GM23338 (cell line): ENCODE results near the gene CFAP410. TPM values are rescaled to one million over a fixed set of nuclear protein-coding genes. Genes with fewer than 3 reads are reported as not detected.

Source experiments
- ATAC-seq: fragments of 200-7000 bp; cut with Tn5 transposase; 3 replicates; pipeline ENCODE4 v1.9.1; 2020
- DNase-seq: peaks from one replicate; pipeline ENCODE4 v3.0.0-alpha.2; 2015; ENCODE audit warnings: low spot score
- H2AFZ ChIP-seq: fragments of 200-600 bp; sonication (generic); 2 replicates; pipeline ENCODE4 v1.8.0; 2016; ENCODE audit warnings: antibody characterized with exemption, mild to moderate bottlenecking, moderate library complexity
- H3F3A ChIP-seq: fragments of 200-600 bp; sonication (generic); replicated peaks from 2 replicates; pipeline ENCODE4 v1.8.0; 2017; ENCODE audit warnings: antibody characterized with exemption, mixed run types, low read depth
- H3K27ac ChIP-seq: fragments of 200-600 bp; sonication (generic); 2 replicates; pipeline ENCODE4 v1.6.1; 2016; ENCODE audit warnings: low read depth
- H3K27me3 ChIP-seq: fragments of 200-600 bp; sonication (generic); 2 replicates; pipeline ENCODE4 v1.8.0; 2016; ENCODE audit warnings: mild to moderate bottlenecking, mixed run types, moderate library complexity; ENCODE audit not compliant: insufficient read depth
- H3K36me3 ChIP-seq: fragments of 200-600 bp; sonication (generic); 2 replicates; pipeline ENCODE4 v1.8.0; 2016; ENCODE audit warnings: mild to moderate bottlenecking; ENCODE audit not compliant: insufficient read depth
- H3K4me1 ChIP-seq: fragments of 200-600 bp; sonication (generic); 2 replicates; pipeline ENCODE4 v1.8.0; 2016; ENCODE audit warnings: mild to moderate bottlenecking, moderate library complexity; ENCODE audit not compliant: insufficient read depth
- H3K4me2 ChIP-seq: fragments of 200-600 bp; sonication (generic); 2 replicates; pipeline ENCODE4 v1.7.1; 2017; ENCODE audit warnings: mixed run types
- H3K4me3 ChIP-seq: fragments of 200-600 bp; sonication (generic); 2 replicates; pipeline ENCODE4 v1.6.1; 2016; ENCODE audit warnings: mixed run types
- H3K79me2 ChIP-seq: fragments of 200-600 bp; sonication (generic); replicated peaks from 2 replicates; pipeline ENCODE4 v1.8.0; 2017; ENCODE audit warnings: mild to moderate bottlenecking; ENCODE audit not compliant: insufficient read depth
- H3K9me2 ChIP-seq: fragments of 200-600 bp; sonication (generic); 2 replicates; pipeline ENCODE4 v1.8.0; 2017; ENCODE audit not compliant: insufficient read depth
- H4K20me1 ChIP-seq: fragments of 200-600 bp; sonication (generic); replicated peaks from 2 replicates; pipeline ENCODE4 v1.8.0; 2017; ENCODE audit warnings: mild to moderate bottlenecking; ENCODE audit not compliant: insufficient read depth
- H3K27ac Mint-ChIP-seq: 2 replicates; pipeline ENCODE4 v1.8.0; 2020; ENCODE audit warnings: inconsistent platforms, mild to moderate bottlenecking, moderate library complexity, mixed read lengths
- H3K27me3 Mint-ChIP-seq: 3 replicates; pipeline ENCODE4 v1.8.0; 2022; ENCODE audit warnings: low read depth, mild to moderate bottlenecking, moderate library complexity, mixed read lengths, inconsistent platforms; ENCODE audit not compliant: insufficient read depth, poor library complexity
- H3K36me3 Mint-ChIP-seq: 3 replicates; pipeline ENCODE4 v1.8.0; 2021; ENCODE audit warnings: low read depth, mild to moderate bottlenecking, inconsistent platforms, moderate library complexity, mixed read lengths
- H3K4me1 Mint-ChIP-seq: 3 replicates; pipeline ENCODE4 v1.8.0; 2020; ENCODE audit warnings: mild to moderate bottlenecking, inconsistent platforms, mixed read lengths
- H3K4me3 Mint-ChIP-seq: 3 replicates; pipeline ENCODE4 v1.8.0; 2021; ENCODE audit warnings: moderate library complexity, mild to moderate bottlenecking, inconsistent platforms, mixed read lengths
- H3K9me3 Mint-ChIP-seq: 3 replicates; pipeline ENCODE4 v1.8.0; 2020; ENCODE audit warnings: moderate library complexity, mild to moderate bottlenecking, inconsistent platforms, mixed read lengths
- CREB1 ChIP-seq: fragments of 250-450 bp; sonication (Bioruptor Pico); IDR thresholded peaks from 2 replicates; pipeline ENCODE4 v1.5.0; 2020; ENCODE audit warnings: low read depth, mild to moderate bottlenecking, moderate library complexity
- EZH2phosphoT487 ChIP-seq: fragments of 200-600 bp; sonication (generic); IDR thresholded peaks from one replicate; pipeline ENCODE4 v1.8.1; 2018; ENCODE audit warnings: antibody characterized with exemption; ENCODE audit not compliant: unreplicated experiment
- JUNB ChIP-seq: IDR thresholded peaks from one replicate; pipeline ENCODE4 v1.6.1; 2016; ENCODE audit warnings: antibody characterized with exemption; ENCODE audit not compliant: unreplicated experiment
- NANOG ChIP-seq: IDR thresholded peaks from 2 replicates; pipeline ENCODE4 v1.6.1; 2016; ENCODE audit warnings: antibody characterized with exemption, borderline replicate concordance
- POLR2AphosphoS5 ChIP-seq: IDR thresholded peaks from 2 replicates; pipeline ENCODE4 v1.6.1; 2016; ENCODE audit warnings: antibody characterized with exemption, low read depth
- ZNF114 ChIP-seq: fragments of 250-450 bp; sonication (Bioruptor Pico); IDR thresholded peaks from 2 replicates; pipeline ENCODE4 v1.5.0; 2020; ENCODE audit warnings: mild to moderate bottlenecking, moderate library complexity
- ZNF331 ChIP-seq: fragments of 250-450 bp; sonication (Bioruptor Pico); IDR thresholded peaks from 2 replicates; pipeline ENCODE4 v1.5.0; 2020; ENCODE audit warnings: low read depth, mild to moderate bottlenecking, moderate library complexity
- polyA plus RNA-seq: library from polyadenylated mRNA; unstranded; fragments of >200 nt; fragmentation: Nextera tagmentation; extraction: Ambion mirVana; gene quantifications from 2 replicates; pipeline ENCODE4 v1.2.1, GENCODE V29; 2016
- total RNA-seq: library from RNA; depleted of rRNA; stranded (reverse); fragments of >200 nt; shearing (Covaris generic); gene quantifications from 2 replicates; pipeline ENCODE4 v1.2.3, GENCODE V29; 2014
- TF ChIP-seq, protein P1 (sequence below): fragments of 250-450 bp; sonication (Bioruptor Pico); IDR thresholded peaks from 2 replicates; pipeline ENCODE4 v1.5.0; 2020; ENCODE audit warnings: mild to moderate bottlenecking, moderate library complexity
- TF ChIP-seq, protein P2 (sequence below): IDR thresholded peaks from 2 replicates; pipeline ENCODE4 v1.6.1; 2016; ENCODE audit warnings: antibody characterized with exemption
- TF ChIP-seq, protein P3 (sequence below), 2 experiments: fragments of 200-600 bp in 1 of 2; sonication (generic) in 1 of 2; conservative IDR thresholded peaks; 2 replicates each; pipeline versions ENCODE4 v1.5.1 to v1.6.1; 2016 to 2017; ENCODE audit warnings: antibody characterized with exemption in 2 of 2, low read depth in 2 of 2, mild to moderate bottlenecking in 2 of 2, moderate library complexity in 1 of 2
- TF ChIP-seq, protein P4 (sequence below): IDR thresholded peaks from one replicate; pipeline ENCODE4 v1.6.1; 2018; ENCODE audit warnings: antibody characterized with exemption; ENCODE audit not compliant: unreplicated experiment

The CFAP410 gene
- total and polyA plus RNA-seq, 2 experiments from 2014 or later = 11.0 to 24.0 TPM

DNA sequence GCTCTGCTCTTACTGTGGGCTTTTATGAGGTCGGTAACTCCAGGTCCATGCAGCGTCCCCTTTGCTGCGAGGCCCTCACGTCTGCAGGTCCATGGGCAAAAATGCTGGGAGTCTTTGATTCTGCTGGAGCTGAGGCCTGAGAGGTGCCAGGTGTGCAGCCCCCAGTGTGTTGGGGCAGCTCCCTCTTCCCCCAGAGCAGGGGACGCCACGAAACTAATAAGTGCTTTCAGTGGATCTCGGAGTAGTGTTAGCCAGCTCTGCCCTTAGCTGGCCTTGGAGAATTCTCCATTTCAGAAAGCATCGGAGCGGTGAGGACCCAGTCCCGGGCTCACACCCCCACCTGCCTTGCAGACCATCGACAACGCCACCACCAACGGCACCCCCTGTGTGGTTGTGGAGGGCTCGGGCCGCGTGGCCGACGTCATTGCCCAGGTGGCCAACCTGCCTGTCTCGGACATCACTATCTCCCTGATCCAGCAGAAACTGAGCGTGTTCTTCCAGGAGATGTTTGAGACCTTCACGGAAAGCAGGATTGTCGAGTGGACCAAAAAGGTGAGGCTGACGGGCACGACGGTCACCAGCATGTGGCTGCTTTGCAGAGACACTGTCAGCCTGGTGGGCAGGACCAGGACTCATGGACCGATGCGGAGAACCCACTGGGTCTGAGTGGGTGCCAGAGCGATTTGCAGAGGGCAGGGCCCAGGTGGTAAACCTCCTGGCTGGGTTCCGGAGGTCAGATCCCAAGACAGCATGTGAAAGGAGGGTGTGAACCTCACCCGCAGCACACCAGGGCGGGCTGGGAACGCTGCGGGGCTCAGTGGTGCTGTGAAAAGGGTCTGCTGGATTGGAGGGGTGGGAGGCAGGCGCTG, 39.7 kb upstream of the CFAP410 start:
- no peaks in the 10 kb centered on the region for H3K9me2 ChIP-seq
- H4K20me1 ChIP-seq = no peaks in the 10 kb centered on the region
- no peaks in the 10 kb centered on the region for H3F3A ChIP-seq
- H3K9me3 Mint-ChIP-seq = peaks cover 22% of the 10 kb centered on the region
- no peak overlapping the region for H3K4me3 Mint-ChIP-seq
- H3K4me1 ChIP-seq = no peaks in the 10 kb centered on the region
- no peaks in the 10 kb centered on the region; the same call in 2 of the 3 replicates for H3K36me3 Mint-ChIP-seq
- no peak for DNase-seq
- H3K27me3 ChIP-seq = no peaks in the 10 kb centered on the region
- no peak overlapping the region for H2AFZ ChIP-seq
- no peak overlapping the region for H3K27ac Mint-ChIP-seq
- H3K36me3 ChIP-seq = no peaks in the 10 kb centered on the region
- no peak overlapping the region for H3K4me2 ChIP-seq
- ATAC-seq = no peak
- H3K79me2 ChIP-seq = no peaks in the 10 kb centered on the region
- H3K27me3 Mint-ChIP-seq = peaks cover 6% of the 10 kb centered on the region
- peaks cover 15% of the 10 kb centered on the region; the same call in 2 of the 3 replicates for H3K4me1 Mint-ChIP-seq
- H3K27ac ChIP-seq = no peak overlapping the region
- H3K4me3 ChIP-seq = no peak overlapping the region
- TF ChIP-seq, protein P1, sequence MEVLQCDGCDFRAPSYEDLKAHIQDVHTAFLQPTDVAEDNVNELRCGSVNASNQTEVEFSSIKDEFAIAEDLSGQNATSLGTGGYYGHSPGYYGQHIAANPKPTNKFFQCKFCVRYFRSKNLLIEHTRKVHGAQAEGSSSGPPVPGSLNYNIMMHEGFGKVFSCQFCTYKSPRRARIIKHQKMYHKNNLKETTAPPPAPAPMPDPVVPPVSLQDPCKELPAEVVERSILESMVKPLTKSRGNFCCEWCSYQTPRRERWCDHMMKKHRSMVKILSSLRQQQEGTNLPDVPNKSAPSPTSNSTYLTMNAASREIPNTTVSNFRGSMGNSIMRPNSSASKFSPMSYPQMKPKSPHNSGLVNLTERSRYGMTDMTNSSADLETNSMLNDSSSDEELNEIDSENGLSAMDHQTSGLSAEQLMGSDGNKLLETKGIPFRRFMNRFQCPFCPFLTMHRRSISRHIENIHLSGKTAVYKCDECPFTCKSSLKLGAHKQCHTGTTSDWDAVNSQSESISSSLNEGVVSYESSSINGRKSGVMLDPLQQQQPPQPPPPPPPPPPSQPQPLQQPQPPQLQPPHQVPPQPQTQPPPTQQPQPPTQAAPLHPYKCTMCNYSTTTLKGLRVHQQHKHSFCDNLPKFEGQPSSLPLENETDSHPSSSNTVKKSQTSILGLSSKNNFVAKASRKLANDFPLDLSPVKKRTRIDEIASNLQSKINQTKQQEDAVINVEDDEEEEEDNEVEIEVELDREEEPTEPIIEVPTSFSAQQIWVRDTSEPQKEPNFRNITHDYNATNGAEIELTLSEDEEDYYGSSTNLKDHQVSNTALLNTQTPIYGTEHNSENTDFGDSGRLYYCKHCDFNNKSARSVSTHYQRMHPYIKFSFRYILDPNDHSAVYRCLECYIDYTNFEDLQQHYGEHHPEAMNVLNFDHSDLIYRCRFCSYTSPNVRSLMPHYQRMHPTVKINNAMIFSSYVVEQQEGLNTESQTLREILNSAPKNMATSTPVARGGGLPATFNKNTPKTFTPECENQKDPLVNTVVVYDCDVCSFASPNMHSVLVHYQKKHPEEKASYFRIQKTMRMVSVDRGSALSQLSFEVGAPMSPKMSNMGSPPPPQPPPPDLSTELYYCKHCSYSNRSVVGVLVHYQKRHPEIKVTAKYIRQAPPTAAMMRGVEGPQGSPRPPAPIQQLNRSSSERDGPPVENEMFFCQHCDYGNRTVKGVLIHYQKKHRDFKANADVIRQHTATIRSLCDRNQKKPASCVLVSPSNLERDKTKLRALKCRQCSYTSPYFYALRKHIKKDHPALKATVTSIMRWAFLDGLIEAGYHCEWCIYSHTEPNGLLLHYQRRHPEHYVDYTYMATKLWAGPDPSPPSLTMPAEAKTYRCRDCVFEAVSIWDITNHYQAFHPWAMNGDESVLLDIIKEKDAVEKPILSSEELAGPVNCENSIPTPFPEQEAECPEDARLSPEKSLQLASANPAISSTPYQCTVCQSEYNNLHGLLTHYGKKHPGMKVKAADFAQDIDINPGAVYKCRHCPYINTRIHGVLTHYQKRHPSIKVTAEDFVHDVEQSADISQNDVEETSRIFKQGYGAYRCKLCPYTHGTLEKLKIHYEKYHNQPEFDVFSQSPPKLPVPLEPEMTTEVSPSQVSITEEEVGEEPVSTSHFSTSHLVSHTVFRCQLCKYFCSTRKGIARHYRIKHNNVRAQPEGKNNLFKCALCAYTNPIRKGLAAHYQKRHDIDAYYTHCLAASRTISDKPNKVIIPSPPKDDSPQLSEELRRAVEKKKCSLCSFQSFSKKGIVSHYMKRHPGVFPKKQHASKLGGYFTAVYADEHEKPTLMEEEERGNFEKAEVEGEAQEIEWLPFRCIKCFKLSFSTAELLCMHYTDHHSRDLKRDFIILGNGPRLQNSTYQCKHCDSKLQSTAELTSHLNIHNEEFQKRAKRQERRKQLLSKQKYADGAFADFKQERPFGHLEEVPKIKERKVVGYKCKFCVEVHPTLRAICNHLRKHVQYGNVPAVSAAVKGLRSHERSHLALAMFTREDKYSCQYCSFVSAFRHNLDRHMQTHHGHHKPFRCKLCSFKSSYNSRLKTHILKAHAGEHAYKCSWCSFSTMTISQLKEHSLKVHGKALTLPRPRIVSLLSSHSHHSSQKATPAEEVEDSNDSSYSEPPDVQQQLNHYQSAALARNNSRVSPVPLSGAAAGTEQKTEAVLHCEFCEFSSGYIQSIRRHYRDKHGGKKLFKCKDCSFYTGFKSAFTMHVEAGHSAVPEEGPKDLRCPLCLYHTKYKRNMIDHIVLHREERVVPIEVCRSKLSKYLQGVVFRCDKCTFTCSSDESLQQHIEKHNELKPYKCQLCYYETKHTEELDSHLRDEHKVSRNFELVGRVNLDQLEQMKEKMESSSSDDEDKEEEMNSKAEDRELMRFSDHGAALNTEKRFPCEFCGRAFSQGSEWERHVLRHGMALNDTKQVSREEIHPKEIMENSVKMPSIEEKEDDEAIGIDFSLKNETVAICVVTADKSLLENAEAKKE (CRISPR knock-in tag) = no peak
- TF ChIP-seq ZNF331 (CRISPR knock-in tag) (no peak), ZNF114 (CRISPR knock-in tag) (no peak), POLR2AphosphoS5 (no peak), JUNB (no peak), CREB1 (CRISPR knock-in tag) (no peak), NANOG (no peak), EZH2phosphoT487 (no peak)
- TF ChIP-seq, protein P2, sequence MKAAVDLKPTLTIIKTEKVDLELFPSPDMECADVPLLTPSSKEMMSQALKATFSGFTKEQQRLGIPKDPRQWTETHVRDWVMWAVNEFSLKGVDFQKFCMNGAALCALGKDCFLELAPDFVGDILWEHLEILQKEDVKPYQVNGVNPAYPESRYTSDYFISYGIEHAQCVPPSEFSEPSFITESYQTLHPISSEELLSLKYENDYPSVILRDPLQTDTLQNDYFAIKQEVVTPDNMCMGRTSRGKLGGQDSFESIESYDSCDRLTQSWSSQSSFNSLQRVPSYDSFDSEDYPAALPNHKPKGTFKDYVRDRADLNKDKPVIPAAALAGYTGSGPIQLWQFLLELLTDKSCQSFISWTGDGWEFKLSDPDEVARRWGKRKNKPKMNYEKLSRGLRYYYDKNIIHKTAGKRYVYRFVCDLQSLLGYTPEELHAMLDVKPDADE = no peak
- TF ChIP-seq, protein P3, sequence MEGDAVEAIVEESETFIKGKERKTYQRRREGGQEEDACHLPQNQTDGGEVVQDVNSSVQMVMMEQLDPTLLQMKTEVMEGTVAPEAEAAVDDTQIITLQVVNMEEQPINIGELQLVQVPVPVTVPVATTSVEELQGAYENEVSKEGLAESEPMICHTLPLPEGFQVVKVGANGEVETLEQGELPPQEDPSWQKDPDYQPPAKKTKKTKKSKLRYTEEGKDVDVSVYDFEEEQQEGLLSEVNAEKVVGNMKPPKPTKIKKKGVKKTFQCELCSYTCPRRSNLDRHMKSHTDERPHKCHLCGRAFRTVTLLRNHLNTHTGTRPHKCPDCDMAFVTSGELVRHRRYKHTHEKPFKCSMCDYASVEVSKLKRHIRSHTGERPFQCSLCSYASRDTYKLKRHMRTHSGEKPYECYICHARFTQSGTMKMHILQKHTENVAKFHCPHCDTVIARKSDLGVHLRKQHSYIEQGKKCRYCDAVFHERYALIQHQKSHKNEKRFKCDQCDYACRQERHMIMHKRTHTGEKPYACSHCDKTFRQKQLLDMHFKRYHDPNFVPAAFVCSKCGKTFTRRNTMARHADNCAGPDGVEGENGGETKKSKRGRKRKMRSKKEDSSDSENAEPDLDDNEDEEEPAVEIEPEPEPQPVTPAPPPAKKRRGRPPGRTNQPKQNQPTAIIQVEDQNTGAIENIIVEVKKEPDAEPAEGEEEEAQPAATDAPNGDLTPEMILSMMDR (conservative IDR thresholded peaks at IDR 0.05; ENCODE audit: low read depth in 2 of 2) = no peak
- TF ChIP-seq, protein P4, sequence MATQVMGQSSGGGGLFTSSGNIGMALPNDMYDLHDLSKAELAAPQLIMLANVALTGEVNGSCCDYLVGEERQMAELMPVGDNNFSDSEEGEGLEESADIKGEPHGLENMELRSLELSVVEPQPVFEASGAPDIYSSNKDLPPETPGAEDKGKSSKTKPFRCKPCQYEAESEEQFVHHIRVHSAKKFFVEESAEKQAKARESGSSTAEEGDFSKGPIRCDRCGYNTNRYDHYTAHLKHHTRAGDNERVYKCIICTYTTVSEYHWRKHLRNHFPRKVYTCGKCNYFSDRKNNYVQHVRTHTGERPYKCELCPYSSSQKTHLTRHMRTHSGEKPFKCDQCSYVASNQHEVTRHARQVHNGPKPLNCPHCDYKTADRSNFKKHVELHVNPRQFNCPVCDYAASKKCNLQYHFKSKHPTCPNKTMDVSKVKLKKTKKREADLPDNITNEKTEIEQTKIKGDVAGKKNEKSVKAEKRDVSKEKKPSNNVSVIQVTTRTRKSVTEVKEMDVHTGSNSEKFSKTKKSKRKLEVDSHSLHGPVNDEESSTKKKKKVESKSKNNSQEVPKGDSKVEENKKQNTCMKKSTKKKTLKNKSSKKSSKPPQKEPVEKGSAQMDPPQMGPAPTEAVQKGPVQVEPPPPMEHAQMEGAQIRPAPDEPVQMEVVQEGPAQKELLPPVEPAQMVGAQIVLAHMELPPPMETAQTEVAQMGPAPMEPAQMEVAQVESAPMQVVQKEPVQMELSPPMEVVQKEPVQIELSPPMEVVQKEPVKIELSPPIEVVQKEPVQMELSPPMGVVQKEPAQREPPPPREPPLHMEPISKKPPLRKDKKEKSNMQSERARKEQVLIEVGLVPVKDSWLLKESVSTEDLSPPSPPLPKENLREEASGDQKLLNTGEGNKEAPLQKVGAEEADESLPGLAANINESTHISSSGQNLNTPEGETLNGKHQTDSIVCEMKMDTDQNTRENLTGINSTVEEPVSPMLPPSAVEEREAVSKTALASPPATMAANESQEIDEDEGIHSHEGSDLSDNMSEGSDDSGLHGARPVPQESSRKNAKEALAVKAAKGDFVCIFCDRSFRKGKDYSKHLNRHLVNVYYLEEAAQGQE = no peak
